Activated T-cell treated with anti-CD3 and anti-CD28 coated beads, Interleukin-2, amount 50 U/mL, for 4 hours (primary cell): ENCODE results near the gene ATG101. TPM values are rescaled to one million over a fixed set of nuclear protein-coding genes. Genes with fewer than 3 reads are reported as not detected.
"Not testable (repeated sequence)": the region's sequence is repeated elsewhere in the genome, so short reads cannot be mapped to it uniquely, and the experiment has no call there.

Source experiments
- ATAC-seq, 2 donors: fragments of 200-7000 bp; cut with Tn5 transposase; one replicate each; pipeline ENCODE4 v1.10.0; 2021
- DNase-seq: peaks from one replicate; pipeline ENCODE4 v3.0.0-alpha.2; 2020
- H3K27me3 Mint-ChIP-seq: one replicate; pipeline ENCODE4 v1.8.0; 2021; ENCODE audit warnings: low read depth, mixed read lengths
- H3K36me3 Mint-ChIP-seq: one replicate; pipeline ENCODE4 v1.8.0; 2022; ENCODE audit warnings: mixed read lengths; ENCODE audit not compliant: insufficient read depth
- H3K4me1 Mint-ChIP-seq: one replicate; pipeline ENCODE4 v1.8.0; 2021; ENCODE audit warnings: low read depth, mixed read lengths
- H3K4me3 Mint-ChIP-seq: one replicate; pipeline ENCODE4 v1.8.0; 2021; ENCODE audit warnings: mild to moderate bottlenecking, moderate library complexity, mixed read lengths
- H3K9me3 Mint-ChIP-seq: one replicate; pipeline ENCODE4 v1.8.0; 2021; ENCODE audit warnings: mixed read lengths
- total RNA-seq, 3 donors: library from RNA; stranded (reverse); gene quantifications; one replicate each; pipeline ENCODE4 v1.2.1, GENCODE V29; 2021

Gene ATG101
- total RNA-seq, 3 donors from 2014 or later, result 59.6 to 69.7 (median 62.0) TPM

DNA sequence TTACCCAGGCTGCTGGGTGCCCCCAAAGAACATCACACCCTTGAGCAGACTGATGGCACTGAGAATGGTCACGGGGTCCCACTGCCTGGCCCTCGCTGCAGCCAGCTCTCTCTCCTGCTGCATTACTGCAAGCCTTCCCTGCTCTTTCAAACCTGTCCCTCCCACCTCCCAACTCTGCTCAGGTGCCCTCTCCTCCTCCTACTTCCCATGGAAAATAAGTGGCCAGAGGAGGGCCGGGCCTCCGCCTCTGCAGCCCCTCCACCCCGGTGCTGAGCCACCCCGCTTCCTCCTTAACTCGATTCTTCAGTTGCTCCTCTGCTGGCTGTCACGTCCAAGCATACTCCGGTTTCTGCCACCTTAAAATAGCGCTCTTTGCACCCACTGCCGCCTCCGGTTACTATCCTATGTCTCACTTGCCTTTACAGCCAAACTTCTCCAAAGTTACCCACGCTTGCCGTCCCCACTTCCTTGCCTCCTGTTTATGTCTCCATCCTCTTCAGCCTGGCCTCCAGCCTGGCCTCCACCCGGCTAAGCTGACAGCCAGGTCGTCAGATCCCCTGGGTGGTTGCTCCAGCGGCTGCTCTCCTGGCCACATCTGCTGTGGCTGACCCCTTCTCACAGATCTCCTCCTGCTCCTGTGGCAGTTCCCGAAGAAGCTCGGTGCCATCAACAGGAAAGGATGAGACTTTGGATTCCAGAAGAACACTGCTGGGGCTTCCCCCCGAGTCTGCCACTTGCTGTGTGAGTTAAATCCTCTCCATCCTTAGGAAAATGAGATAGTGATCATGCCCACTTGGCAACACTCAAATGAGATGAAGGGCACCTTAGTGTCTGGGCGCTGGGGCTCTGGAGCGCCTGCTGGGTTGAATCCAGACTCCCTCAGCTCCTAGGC, 17.4 kb downstream of the ATG101 start:
- peaks cover 44% of the 10 kb centered on the region for H3K27me3 Mint-ChIP-seq
- no peak overlapping the region for H3K4me3 Mint-ChIP-seq
- no peak for DNase-seq

DNA sequence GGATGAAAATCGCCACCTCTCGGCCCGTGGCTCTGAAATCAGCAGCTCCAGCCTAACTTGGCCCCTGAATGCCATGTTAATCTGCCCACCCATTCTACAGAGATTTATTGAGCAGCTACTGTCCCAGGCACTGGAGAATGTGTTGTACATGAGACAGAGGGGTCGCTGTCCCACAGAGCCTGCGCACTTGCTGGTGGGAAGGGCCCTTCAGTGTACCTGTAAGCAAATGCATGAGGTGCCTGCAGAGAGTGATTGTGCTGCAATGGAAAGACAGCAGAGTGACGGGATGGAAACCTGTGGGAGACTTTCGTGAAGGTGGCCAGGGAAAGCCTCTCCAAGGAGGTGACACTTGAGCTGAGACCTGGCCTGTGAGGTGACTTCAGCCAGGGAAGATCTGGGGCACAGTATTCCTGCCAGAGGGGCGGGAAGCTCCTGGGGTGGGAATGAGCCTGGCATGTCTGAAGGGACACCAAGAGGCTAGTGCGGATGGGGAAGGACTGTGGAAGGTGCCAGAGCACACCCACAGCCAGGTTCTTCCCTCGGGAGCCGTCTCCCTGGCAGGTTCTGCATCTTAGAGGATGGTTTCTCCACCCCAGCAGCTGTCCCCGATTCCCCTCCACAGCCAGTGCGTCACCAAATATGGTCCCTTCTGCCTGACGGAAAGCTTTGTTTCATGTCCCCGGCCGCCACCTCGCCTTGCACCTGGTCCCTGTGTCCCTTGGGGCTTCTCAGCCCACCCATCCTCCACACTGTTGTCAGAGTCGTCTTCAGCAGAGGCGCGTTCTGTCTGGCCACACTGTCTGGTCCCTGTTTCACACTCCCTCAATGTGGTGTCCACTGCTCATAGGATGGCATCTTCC, 18.4 kb downstream of the ATG101 start:
- Mint-ChIP-seq H3K4me3 (no peak overlapping the region), H3K36me3 (no peaks in the 10 kb centered on the region), H3K4me1 (peaks cover 2% of the 10 kb centered on the region), H3K9me3 (no peaks in the 10 kb centered on the region), H3K27me3 (peaks cover 44% of the 10 kb centered on the region)
- DNase-seq, result no peak
- ATAC-seq, result no peak

More for the DNA sequence above, 17.4 kb downstream of the ATG101 start:
- H3K36me3 Mint-ChIP-seq, result no peaks in the 10 kb centered on the region
- ATAC-seq, result no peak
- H3K9me3 Mint-ChIP-seq, result no peaks in the 10 kb centered on the region
- peaks cover 2% of the 10 kb centered on the region for H3K4me1 Mint-ChIP-seq

DNA sequence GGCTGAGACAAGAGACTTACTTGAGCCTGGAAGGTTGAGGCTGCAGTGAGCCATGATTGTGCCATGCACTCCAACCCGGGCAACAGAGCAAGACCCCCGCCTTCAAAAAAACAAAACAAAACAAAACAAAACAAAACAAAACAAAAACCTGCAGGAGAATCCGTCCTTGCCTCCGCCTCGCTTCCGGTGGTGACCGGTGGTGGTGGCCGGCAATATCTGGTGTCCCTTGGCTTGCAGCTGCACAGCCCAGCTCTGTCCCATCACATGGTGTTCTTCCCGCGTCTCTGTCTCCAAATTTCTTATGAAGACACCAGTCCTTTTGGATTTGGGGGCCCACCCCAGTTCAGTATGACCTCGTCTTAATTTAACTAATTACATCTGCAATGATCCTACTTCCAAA, 19.7 kb downstream of the ATG101 start:
- Mint-ChIP-seq H3K36me3 (no peaks in the 10 kb centered on the region), H3K9me3 (no peaks in the 10 kb centered on the region), H3K27me3 (peaks cover 47% of the 10 kb centered on the region), H3K4me3 (no peak overlapping the region), H3K4me1 (no peaks in the 10 kb centered on the region)
- DNase-seq (no peak), ATAC-seq (no peak)

DNA sequence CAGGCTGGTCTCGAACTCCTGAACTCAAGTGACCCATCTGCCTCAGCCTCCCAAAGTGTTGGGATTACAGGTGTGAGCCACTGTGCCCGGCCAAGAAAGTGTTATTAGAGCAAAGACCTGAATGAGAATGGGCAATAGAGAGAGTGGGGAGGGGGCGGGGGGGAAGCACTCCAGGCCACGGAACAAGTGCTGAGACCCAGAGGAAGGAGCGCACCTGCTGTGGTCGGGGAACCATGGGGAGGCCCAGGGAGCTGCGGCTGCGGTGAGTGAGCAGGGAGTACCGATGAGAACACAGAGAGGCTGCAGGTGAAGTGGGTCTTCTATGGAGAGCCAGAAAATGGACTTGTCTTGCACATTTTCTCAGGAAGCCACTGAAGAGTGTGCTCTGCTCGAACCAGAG, 20.5 kb downstream of the ATG101 start:
- Mint-ChIP-seq H3K27me3 (peaks cover 49% of the 10 kb centered on the region), H3K4me1 (no peaks in the 10 kb centered on the region), H3K4me3 (no peak overlapping the region), H3K36me3 (no peaks in the 10 kb centered on the region), H3K9me3 (no peaks in the 10 kb centered on the region)
- no peak for DNase-seq
- no peak for ATAC-seq

DNA sequence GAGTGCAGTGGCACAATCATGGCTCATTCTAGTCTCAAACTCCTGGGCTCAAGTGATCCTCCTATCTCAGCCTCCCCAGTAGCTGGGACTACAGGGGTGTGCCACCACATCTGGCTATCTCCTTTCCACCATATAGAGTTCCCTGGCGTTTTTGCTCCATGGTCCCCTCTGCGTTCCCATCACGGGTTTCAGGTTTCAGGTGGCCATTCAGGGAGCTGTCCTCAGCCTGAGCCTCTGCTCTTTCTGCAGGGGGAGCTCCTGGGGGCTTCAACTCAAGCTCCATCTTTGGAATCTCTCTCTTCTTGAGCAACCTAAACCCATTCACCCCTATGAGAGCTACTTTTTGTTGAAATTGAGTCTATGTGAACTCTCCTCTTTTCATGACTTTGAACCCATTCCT, 21.3 kb downstream of the ATG101 start:
- H3K4me1 Mint-ChIP-seq, result no peaks in the 10 kb centered on the region
- peaks cover 52% of the 10 kb centered on the region for H3K27me3 Mint-ChIP-seq
- no peak overlapping the region for H3K4me3 Mint-ChIP-seq
- H3K9me3 Mint-ChIP-seq, result no peaks in the 10 kb centered on the region
- ATAC-seq, result no peak
- H3K36me3 Mint-ChIP-seq, result no peaks in the 10 kb centered on the region
- DNase-seq, result no peak

DNA sequence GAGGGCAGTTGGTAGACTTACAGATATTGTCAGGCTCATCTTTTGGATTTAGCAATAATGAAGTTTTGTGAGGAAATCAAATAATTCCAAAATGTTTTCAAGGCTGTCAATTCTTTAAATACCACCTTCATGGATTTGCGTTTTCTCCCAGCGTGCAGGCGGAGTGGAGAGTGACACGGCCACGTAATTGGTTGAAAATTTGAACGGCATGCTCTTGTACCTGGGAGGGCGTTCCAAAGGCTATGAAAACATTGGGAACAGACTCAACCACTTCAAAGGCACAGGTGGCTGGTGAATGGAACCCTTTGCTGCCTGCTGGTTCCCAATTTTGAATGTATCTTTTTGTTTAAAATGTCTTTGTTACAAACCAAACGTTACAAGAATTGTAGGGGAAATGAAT, 22.1 kb downstream of the ATG101 start:
- ATAC-seq (no peak), DNase-seq (no peak)
- H3K27me3 Mint-ChIP-seq, result peaks cover 53% of the 10 kb centered on the region
- H3K36me3 Mint-ChIP-seq, result no peaks in the 10 kb centered on the region
- H3K4me3 Mint-ChIP-seq, result no peak overlapping the region
- no peaks in the 10 kb centered on the region for H3K4me1 Mint-ChIP-seq
- H3K9me3 Mint-ChIP-seq, result no peaks in the 10 kb centered on the region

DNA sequence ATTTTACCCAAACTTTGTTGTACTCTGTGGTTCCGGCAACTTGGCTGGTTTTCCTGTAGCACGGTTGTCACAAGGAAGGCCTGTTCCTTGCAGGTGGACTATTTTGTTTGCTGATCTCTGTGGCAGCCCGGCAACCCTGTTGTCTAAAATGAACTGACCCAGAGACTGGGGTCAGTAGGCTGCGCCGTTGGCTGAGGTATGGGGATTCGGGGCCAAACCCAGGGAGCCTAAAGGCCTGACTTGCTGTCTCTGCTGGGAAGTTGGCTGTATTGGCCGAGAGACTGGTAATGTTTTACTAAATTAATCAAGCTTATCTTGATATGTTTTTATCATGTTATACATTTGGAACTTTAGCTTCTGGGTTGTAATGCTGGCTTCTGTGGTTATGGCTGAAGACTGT, 23.6 kb downstream of the ATG101 start:
- peaks cover 52% of the 10 kb centered on the region for H3K27me3 Mint-ChIP-seq
- ATAC-seq (no peak), DNase-seq (no peak)
- no peaks in the 10 kb centered on the region for H3K4me1 Mint-ChIP-seq
- no peaks in the 10 kb centered on the region for H3K36me3 Mint-ChIP-seq
- no peaks in the 10 kb centered on the region for H3K9me3 Mint-ChIP-seq
- H3K4me3 Mint-ChIP-seq, result no peak overlapping the region

DNA sequence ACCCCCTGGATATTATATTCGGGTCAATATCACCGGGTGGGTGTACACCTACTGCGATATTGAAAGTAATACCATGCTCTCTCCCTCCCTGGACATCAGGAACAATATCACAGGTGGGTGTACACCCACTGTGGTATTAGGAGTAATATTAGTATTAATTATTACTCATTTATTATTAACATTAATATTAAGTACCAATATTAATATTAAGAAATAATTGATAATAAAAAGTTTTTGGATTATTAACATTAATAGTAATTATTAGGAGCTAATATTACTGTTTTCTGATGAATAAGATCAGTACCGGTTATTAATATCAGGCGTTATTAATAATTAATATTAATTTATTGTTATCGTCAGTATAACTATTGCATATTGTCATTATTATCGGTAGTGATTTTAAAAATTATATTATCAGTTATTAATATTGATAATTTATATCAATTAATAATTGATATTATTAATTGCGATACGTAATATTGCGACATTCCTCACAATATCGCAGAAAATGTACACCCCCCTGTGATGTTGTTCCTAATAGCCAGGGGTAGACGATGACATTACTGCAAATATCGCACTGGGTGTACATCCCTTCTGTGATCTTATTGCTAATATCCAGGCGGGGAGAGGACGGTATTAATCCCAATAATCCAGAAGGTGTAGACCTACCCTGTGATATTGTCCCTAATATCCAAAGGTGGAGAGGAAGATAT, 26.7 kb downstream of the ATG101 start:
- H3K4me1 Mint-ChIP-seq, result no peaks in the 10 kb centered on the region
- no peak overlapping the region for H3K4me3 Mint-ChIP-seq
- H3K9me3 Mint-ChIP-seq, result no peaks in the 10 kb centered on the region
- no peak for DNase-seq
- peaks cover 39% of the 10 kb centered on the region for H3K27me3 Mint-ChIP-seq
- no peak for ATAC-seq
- no peaks in the 10 kb centered on the region for H3K36me3 Mint-ChIP-seq

DNA sequence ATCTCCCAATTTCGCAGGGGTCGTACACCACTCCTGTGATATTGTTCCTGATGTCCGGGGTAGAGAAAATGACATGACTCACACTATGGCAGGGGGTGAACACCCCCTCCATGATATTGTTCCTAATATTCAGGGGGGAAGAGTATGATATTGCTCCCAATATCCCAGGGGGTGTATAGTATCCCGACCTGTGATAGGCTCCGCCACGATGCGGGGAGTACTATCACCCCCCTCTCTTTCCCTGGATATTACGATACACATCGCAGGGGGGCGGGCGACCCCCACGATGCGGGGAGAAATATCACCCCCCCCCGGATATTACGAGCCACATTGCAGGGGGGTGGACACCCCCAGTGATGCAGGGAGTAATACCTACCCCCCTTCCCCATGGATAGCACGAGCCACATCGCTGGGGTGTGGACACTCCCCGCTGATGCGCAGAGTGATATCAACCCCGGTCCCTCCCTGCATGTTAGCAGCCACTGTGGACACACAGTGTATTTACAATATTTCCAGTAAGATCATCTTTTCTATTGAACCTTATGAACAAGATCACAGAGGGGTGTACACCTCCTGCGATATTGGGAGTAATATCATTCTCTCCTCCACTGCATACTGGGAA, 27.4 kb downstream of the ATG101 start:
- no peak overlapping the region for H3K4me3 Mint-ChIP-seq
- no peak for DNase-seq
- H3K9me3 Mint-ChIP-seq, result no peaks in the 10 kb centered on the region
- H3K27me3 Mint-ChIP-seq, result peaks cover 43% of the 10 kb centered on the region
- no peaks in the 10 kb centered on the region for H3K4me1 Mint-ChIP-seq
- no peak for ATAC-seq
- no peaks in the 10 kb centered on the region for H3K36me3 Mint-ChIP-seq

DNA sequence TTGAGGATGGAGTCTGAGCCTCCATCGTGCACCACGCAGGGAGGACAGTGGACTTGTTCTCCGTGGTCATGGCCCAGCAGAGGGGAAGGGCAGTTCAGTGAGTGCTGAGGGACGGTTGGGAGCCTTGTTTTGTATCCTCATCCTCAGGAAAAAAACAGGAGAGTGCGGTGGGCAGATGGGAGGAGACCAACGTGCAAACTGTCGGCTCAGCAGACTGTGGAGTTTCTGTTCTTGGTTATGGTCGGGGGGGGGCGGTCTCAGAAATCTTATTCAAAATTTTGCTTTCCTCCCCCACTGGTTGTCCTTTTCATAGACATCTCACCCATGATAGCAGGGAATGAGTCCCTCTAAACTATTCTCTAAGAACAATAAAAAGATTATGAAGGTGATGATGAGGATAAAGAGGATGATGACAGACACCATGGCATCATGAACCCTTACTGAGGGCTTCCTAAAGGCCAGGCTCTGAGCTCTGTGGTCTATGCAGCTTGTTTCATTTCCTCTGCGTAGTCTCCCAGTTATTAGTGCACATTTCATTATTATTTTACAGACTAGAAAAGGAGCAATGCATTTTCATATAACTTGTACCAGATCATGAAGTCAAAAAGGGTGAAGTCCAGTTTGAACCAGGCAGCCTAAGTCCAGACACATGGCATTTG, 34.8 kb downstream of the ATG101 start:
- H3K27me3 Mint-ChIP-seq, result peaks cover 51% of the 10 kb centered on the region
- not testable (repeated sequence) for H3K9me3 Mint-ChIP-seq, ATAC-seq, DNase-seq, H3K4me3 Mint-ChIP-seq, H3K36me3 Mint-ChIP-seq, H3K4me1 Mint-ChIP-seq

DNA sequence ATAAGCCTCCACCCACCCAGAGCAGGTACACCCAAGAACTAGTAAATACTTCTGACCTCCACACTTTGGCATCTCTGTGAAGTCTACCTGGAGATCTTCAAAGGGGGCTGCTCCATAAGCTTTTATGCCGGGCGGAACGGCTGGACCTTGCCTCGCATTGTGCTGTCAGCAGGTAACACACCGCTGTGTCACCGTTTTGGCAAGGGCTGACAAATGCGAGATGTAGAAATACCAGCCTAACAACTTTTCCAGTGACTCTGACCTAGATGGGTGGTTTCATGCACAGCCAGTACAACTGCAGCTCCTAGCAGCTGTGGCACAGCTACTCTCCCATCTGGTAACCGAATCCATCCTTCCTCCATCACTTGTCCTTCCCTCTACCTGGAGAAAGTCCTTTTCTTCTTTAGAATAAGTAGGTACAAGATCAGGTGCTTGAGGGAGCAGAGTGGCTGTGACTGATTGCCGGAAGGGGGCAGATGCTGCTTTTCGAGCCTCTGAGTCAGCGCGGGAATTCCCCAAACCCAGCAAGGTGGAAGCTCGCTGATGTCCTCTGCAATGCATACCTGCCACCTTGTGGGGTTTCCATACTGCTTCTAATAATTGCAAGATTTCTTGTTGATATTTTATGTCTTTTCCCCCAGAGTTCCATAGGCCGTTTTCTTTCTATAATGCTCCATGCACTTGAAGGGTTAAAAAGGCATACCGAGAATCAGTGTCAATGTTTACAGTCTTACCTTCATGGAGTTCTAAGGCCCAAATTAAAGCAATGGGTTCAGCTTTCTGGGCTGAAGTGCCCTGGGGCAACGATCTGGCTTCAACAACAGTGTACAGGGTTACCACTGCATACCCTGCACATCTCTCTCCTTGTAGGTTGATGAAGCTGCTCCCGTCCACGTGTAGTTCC, 46.7 kb downstream of the ATG101 start:
- DNase-seq, result peak; percentile 60
- Mint-ChIP-seq H3K27me3 (peaks cover 11% of the 10 kb centered on the region), H3K4me1 (peaks cover 15% of the 10 kb centered on the region)
- not testable (repeated sequence) for H3K36me3 Mint-ChIP-seq, H3K4me3 Mint-ChIP-seq, H3K9me3 Mint-ChIP-seq, ATAC-seq

DNA sequence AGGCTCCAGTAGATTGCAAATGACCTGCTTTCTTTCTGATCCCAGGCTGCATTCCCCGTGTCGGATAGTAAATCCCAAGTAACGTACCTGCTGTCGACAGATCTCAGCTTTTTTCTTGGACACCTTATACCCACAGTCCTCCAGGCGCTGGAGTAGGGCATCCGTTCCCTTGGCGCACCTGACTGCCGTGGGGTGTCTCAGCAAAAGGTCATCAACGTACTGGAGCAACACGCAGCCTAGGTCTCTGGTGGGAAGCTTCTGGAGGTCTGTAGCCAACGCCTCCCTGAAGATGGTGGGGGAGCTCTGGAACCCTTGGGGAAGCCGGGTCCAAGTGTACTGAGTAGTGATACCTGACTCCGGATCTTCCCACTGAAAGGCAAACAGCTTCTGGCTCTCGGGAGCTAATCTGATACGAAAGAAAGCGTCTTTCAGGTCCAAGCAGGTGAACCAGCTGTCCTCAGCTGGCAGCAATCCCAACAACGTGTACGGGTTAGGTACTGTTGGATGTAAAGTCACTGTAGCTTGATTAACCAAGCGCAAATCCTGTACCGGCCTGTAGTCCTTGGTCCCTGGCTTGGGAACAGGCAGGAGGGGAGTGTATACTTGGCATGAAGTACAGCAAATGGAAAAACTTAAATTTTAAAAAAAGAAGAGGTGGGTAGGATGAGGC, 48.2 kb downstream of the ATG101 start:
- not testable (repeated sequence) for H3K36me3 Mint-ChIP-seq, H3K9me3 Mint-ChIP-seq, DNase-seq, H3K4me3 Mint-ChIP-seq, ATAC-seq
- Mint-ChIP-seq H3K4me1 (peaks cover 15% of the 10 kb centered on the region), H3K27me3 (peaks cover 16% of the 10 kb centered on the region)
